HG03135 (cell line): ENCODE data around the gene RPP40.
A peak's percentile ranks its signal among the peaks of the same experiment; 100 is the strongest.
"Not testable (repeated sequence)": the region's sequence is repeated elsewhere in the genome, so short reads cannot be mapped to it uniquely, and the experiment has no call there.

Experiments used
- ATAC-seq: cut with Tn5 transposase; IDR thresholded peaks from one replicate; pipeline ENCODE4 v1.9.1; 2021; ENCODE audit warnings: mild to moderate bottlenecking, moderate library complexity; ENCODE audit not compliant: unreplicated experiment

Gene RPP40, protein sequence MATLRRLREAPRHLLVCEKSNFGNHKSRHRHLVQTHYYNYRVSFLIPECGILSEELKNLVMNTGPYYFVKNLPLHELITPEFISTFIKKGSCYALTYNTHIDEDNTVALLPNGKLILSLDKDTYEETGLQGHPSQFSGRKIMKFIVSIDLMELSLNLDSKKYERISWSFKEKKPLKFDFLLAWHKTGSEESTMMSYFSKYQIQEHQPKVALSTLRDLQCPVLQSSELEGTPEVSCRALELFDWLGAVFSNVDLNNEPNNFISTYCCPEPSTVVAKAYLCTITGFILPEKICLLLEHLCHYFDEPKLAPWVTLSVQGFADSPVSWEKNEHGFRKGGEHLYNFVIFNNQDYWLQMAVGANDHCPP

DNA sequence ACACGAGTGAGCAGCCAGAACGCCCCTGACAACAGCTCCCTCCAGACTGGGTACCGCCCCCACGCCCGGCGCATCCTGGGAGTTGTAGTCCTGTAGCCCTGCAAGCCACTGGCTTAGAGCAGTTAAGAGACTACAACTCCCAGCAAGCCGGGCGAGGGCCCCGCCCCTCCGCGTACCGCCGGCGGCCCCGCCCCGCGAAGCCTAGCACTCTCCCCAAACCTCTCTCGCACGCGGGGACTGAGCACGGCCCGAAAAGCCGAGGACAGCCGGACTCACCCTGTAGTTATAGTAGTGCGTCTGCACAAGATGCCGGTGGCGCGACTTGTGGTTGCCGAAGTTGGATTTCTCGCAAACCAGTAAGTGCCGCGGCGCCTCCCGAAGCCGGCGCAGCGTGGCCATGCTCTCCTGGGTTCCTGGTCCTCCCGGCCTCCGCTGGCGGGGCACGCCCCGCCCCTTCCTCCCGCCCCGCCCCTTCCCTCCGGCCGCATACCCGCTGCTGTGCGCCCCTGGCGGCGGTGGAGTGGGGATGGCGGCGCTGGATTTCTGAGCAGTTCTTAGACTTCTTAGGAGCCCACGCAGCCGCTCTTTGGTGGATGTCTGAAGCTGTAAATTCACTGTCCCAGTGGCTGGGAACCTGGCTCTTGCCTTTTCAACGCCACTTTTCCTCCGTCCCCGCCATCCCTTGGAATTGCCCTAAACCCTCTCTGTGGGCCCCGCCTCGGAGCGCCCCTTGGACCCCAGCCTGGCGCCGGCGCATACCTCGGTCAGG, at the start of gene RPP40:
Gene RPP40 (minus strand): TSS at position 434 of the 769 bp plus-strand sequence. CDS start 35 bp downstream, at position 399.
- ATAC-seq: peak; percentile 96

DNA sequence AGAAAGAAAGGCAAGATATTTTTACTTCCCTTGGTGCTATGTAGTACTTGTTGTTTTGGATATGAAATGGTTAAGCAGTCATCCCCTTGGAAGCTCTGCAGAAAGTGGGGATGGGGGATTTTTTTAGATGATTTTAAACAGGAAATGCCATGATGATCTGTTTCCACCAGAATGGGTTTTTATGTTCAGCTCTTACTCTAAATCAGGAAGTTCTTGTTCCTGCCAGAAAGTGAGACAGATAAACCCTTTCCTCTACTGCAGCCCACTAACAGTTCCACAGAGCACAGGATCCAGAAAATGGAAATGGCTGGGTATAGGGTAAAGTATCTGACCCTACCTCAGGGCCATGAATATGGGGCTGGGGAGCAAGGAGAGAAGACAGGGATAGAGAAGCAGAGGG, 49.2 kb upstream of the RPP40 start:
- ATAC-seq: no peak

DNA sequence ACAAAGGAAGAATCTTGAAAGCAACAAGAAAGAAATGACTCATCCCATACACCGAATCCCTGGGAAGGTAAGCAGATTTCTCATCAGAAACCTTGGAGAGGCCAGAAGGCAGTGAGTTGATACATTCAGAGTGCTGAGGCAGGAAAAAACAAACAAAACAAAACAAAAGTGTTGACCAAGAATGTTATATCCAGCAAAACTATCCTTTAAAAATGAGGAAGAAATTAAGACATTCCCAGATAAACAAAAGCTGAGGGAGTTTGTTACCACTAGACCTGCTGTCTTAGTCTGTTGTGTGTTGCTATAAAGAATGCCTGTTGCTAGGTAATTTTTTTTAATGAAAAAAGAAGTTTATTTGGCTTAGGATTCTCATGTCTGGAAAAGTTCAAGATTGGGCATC, 47.6 kb upstream of the RPP40 start:
- ATAC-seq: no peak

DNA sequence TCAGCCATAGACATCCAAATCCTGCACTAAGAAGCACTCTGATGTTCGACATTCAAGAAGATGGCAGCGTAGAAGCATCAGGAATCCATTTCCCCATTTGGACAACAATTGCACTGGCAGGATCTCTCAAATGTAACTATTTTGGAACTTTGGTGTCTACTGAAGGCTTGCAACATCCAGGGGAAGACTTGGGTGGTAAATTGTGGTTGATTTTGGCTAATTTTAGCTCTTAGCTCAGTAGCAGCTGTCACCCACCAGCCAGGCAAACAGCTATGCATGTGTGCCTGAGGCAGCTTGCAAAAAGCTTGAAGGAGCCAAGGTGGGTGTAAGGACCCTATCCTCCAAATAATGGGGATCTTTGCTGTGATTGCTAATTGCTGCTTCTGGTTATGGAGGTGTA, 46.2 kb upstream of the RPP40 start:
- ATAC-seq: no peak

DNA sequence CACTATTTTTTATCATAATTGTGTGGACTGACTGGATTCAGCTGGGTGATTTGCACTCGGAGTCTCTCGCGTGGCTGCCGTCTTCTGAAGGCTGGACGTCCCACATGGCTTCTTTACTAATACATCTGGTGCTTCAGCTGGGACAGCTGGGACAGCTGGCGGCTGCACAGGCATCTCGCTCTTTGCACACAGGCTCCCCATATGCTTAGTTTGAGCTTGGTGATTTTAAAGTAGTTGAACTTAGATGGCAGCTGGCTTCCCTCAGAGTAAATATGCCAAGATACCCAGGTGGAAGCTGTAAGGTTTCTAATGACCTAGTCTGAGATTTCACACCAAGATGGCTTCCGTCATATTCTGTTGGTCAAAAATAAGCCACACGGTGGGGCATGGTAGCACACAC, 42.6 kb upstream of the RPP40 start:
- no peak for ATAC-seq

DNA sequence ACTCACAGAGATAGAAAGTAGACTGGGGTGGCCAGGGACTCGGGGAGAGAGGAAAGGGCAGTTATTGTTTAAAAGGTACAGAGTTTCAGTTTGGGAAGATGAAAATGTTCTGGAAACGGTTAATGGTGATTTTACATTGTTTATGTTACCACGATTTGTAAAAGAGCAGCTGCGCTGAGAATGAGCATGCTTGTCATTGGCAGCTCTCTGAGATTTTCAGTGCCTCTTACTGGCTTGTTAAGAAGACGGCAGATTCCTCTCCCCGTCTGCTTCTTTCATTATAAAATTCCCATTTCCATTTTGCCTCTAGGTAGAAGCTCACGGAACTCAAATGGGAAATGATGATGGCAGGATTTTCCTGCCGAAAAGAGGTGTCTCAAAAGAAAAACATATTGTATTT, 41.6 kb upstream of the RPP40 start:
- ATAC-seq: no peak

DNA sequence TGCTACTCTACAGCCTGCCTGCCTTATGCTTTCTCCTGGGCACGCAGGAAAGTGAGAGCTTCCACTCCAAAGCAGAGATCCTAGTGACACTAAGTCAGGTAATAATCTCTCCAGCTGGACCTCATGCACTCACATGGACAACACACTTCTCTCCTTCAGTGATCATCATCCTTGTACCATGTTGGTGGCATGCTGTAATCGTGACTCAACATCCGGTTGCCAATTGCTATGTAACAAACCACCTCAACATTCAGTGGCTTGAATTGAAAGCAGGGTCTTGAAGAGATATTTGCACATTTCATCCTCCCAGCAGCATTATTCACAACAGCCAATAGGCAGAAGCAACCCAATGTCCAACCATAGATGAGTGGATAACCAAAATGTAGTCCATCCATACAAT, 41.0 kb upstream of the RPP40 start:
- ATAC-seq: no peak

DNA sequence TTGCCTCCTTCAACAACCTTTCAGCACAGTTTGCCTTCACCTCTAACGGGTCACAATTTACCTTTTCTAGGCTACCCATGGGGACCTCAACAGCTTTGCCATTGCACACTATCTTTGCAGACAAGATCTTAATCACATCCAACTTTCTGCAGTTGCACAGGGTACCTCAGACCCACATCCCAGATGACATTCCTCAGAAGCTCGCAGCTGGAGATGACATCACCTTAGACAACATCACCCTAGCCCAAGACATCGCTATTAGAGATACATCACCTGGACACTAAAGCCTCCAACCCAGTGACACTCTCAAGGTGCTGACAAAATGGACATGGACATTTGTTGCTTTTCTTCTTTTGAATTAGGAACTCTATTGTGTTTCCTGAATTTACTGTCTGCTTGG, 38.6 kb upstream of the RPP40 start:
- no peak for ATAC-seq

DNA sequence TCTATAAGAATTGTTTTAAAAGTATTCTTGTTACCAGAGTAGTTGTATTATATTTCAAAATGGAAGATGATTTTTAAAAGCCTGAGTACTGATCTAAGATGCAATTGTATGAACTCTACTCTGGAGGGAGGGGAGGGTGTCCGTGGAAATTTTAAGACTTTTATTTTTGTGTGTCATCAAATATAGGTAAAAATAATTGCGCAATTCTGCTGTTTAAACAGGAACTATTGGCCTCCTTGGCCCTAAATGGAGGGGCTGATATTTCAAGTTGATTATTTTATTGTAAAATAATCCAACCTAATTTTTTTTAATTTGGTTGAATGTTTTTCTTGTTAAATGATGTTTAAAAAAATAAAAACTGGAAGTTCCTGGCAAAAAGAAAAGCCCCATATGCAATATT, 38.1 kb upstream of the RPP40 start:
- ATAC-seq: no peak

DNA sequence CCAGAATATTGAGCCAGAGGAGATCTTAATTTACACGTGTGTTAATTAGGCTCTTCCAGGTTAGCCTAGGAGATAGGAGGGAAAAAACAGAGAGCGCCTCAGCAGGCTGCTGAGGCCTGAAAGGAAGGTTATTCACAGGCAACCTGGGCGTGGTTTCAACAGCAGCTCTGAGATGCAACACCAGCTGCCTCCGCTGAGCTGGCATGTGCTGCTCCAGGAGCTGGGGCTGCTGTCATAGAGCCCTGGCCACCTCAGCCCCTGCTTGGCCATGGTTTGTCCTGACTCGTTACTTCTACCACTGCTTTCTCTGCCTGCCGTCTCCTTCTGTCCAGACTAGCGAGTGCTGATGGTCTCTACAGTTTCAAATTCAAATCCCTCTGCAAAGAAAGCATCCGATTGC, 32.4 kb upstream of the RPP40 start:
- ATAC-seq: no peak

DNA sequence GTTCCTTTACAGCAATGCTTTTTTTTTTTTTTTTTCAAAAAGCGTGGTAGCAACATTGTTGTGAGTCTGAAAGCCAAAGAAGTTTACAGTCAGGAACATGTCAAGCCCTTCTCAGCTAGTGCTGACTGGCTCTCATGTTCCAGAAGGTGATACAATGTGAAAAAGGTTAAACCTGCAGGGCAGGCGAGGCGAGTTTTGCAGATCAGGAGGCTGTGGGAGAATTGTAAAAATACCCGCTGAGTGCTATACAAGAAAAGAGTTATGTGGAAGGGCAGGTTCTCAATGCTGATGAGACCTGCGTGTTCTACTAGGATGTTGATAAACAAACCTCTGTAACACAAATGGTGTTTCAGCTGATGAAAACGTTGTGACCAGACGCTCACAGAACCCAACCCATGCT, 30.9 kb upstream of the RPP40 start:
- no peak for ATAC-seq

DNA sequence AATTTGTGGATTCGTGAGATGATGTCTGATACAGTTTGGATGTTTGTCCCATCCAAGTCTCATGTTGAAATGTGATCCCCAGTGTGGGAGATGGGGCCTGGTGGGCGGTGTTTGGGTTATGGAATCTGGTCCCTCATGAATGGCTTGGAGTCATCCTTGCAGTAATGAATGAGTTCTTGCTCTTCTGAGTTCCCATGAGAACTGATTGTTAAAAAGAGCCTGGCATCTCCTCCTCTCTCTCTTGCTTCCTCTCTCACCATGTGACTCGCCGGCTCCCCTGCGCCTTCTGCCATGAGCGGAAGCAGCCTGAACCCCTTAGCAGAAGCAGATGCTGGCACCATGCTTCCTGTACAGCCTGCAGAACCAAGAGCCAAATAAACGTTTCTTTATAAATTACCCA, 30.5 kb upstream of the RPP40 start:
- ATAC-seq: no peak

DNA sequence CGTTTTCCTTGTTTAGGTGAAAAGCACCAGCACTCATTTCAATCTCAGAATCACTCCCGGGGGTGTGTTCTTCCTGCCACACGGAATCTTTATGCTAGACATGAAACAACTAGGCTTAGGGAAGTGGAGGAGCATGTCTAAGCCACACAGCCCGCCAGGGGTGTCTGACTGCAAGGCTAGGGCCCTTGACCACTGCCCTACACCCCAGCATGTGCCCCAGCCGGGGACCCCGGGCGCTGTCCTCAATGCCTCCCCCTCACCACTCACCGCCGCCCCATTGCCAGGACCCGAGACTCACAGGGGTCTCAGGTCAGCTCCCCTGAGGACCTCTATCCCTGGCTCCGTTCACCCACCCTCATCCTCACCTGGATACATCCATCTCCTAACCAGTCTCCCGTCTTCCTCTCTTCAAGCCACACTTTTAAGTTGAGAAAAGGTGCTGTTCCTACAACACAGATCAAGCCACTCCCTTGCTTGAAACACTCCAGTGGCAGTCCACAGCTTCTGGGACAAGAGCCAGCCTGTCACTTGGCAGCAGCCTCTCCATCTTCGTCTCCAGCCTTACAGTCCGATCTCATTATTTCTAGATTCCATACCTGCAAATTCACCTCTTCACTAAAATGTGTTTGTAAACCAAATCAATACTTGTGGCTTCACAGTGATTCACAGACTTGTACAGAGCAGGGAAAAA, 29.5 kb upstream of the RPP40 start:
- not testable (repeated sequence) for ATAC-seq

DNA sequence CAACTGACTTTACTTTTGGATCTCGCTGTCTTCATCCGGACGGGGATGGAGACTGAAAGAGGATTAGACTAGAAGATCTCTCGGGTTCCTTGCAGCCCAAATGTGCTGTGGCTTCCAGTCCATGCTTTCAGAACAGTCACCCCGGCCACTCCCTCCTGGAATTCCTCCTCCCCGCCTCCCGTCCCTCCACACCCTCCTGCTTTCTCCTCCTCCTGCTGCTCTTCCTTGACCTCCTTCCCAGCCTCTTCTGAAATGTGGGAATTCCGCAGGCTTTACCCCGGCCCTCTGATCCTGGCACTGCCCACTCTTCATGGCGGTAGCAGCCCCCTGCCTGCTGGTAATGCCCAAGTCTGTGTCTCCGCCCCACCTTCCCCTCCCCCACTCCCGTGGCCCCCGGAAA, 28.9 kb upstream of the RPP40 start:
- not testable (repeated sequence) for ATAC-seq

DNA sequence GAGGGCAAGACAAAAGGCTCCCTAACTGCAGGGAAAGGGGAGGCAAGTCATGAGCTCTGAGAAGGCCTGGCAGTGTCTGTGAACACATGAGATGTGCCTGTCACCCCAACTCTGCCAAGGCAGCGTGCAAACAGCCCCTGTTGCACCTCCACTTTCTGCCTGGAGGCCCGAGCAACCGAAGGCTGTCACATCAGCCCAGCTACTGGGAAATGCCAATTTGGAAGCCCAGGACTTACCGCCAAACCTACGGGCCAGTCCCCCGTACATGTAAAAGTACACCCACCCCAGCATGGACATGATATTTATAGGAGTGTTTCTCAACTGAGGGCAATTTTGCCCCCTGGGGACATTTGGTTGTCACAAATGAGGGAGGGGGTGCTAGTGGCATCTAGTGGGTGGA, 27.3 kb upstream of the RPP40 start:
- ATAC-seq: no peak

DNA sequence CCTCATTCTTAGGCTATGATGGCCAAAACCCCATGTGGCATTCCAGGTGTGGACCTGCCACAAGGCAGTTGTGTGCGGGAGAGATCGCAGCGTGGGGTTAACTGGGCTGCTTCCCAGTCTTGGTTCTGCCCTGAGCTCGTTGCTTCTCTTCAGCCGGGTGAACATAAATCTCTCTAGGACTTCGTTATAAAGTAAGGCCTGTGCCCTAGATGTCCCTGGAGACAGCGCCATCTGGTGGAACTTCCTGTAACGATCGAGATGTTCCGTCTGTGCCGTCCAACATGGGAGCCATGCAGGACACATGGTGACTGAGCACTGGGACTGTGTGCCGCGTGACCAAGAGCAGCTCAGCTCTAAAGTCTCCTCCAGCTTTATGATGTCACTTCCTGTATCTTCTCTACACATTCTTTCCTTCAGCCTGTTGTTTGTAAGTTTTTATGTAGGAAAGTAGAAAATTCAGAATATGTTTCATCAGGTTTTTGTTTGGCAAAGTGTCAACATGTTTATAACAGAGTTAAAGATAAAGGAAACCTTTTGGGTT, 26.8 kb upstream of the RPP40 start:
- ATAC-seq: peak; percentile 81

DNA sequence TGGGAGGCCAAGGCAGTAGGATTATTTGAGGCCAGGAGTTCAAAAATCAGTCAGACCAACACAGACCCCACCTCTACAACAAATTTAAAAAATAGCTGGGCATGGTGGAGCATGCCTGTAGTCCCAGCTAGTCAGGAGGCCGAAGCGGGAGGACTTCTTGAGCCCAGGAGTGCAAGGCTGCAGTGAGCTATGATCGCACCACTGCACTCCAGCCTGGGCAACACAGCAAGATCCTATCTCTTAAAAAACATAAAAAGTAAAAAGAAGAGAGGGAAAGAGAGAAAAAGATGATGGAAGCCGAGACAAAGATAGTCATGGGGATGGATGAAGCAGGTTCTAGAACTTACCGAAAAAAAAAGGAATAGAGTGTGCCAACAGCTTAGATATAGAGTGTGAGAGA, 25.8 kb upstream of the RPP40 start:
- no peak for ATAC-seq

DNA sequence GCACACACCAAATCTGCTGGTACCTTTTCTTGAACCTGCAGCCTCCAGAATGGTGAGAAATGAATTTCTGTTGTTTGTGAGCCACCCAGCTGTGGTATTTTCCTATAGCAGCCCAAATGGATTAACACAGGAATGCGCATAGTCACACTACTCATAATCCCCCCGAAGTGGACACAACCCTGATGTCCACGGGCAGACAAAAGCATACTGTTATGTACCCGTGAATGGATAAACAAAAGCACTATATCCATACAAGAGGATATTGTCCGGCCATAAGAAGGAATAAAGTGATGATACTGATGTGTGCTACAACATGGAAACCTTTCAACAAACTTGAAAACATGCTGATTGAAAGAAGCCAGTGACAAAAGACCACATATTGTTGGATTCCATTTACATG, 25.1 kb upstream of the RPP40 start:
- no peak for ATAC-seq

DNA sequence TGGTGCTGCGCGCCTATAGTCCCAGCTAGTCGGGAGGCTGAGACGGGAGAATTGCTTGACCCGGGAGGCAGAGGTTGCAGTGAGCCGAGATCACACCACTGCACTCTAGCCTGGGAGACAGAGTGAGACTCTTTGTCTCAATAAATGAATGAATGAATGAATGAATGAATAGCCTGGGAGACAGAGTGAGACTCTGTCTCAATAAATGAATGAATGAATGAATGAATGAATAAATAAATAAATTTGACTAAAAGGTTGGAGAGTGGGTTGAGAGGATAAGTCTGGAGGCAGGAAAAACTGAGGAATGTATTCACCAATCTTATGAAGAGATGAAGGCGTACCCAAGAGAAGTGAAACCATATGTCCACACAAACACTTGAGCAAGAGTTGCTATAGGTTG, 24.5 kb upstream of the RPP40 start:
- ATAC-seq: no peak

DNA sequence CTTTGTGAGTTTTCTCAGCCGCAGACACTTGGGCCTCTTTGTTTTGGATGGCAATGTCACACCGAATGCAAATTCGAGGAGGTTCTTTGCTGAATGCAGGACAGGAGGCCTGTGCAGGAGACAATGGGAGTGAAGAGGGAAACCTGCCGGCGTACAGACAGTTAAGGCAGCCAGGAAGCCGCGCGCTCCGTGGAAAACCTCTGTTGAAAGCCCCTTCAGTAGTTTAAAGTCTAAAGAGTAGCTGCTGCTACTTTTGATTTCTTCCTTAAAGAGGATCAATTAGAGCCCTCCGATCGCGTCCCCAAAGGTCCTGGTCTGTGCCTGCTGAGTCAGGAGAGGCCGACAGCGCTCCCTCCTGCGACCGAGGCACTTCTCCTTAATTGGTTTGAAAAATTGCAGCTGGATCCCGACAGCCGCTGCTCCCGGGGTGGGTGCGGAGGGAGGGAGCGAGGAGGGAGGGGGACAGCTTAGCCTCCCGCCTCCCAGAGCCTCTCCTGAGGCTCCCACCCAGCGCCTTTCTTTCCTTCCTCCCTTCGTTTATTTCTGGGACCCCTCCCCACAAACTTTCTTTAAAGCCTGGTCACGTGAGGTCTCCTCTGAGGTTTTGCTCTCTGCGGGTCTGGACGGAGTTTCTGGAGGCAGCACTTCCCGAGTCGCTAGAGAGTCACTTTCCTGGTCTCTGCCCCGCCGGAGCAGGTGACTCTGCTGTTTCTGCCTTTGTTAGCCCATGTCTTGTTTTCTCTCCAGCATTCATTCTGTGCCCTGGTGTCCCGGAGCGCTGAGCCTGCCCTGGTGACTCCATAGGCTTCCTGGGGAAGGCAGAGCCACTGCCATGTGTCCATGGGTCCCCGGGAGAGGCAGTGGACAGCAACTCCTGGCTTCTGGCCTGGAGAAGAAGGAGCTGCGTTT, 22.3 kb upstream of the RPP40 start:
- no peak for ATAC-seq

DNA sequence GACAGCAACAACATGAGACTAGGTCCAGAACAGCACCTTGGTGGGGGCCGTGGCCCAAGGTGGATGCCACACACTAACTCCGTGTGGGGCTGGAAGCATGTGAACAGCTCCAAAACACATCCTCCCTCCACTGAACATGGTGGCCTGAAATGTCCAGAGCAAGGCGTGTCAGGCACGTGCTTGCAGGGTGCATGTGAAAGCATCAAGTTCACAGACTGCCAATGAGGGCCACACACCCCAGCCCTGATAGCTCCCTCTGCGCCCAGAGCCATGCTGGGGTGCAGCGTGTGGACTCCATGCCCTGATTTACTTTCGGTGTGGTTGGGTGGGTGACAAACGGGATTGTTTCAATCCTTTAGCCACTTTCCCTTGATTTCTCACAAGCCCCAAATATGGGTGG, 20.1 kb upstream of the RPP40 start:
- no peak for ATAC-seq
